HS-27A (cell line): Measurements from ENCODE around the gene SPPL2B.

Experiments used
- DNase-seq: peaks from one replicate; pipeline ENCODE4 v3.0.0-alpha.2; 2012; ENCODE audit warnings: low read depth, missing footprints

Gene SPPL2B

GRCh38 chr19:2356036-2356646 is 27.7 kb downstream of the SPPL2B start:
- DNase-seq = no peak

DNA sequence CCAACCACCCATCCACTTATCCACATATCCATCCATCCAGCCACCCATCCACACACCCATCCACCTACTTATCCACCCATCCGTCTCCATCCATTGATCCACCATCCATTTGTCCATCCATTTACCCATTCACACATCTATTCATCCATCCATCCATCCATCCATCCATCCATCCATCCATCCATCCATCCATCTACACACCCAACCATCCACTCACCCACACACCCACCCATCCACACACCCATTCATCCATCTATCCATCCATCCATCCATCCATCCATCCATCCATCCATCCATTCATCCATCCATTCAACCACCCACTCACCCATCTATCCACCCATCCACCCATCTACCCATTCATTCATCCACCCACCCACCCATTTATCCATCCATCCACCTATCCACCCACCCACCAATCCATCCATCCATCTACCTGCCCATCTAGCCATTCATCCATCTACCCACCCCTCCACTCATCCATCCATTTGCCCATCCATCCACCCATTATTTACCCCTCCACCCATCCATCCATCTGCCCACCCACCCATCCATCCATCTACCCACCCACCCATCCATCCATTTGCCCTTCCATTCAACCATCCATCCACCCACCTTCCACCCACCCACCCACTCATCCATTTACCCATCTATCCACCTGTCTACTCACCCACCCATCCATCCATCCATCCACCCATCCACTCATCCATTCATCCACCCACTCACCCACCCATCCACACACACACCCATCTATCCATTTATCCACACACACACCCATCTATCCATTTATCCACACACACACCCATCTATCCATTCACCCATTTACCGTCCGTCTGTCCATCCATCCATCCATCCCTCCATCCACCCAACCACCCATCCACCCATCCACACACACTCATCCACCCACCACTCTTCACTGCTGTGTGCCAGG is 29.1 kb downstream of the SPPL2B start:
- no peak for DNase-seq

DNA sequence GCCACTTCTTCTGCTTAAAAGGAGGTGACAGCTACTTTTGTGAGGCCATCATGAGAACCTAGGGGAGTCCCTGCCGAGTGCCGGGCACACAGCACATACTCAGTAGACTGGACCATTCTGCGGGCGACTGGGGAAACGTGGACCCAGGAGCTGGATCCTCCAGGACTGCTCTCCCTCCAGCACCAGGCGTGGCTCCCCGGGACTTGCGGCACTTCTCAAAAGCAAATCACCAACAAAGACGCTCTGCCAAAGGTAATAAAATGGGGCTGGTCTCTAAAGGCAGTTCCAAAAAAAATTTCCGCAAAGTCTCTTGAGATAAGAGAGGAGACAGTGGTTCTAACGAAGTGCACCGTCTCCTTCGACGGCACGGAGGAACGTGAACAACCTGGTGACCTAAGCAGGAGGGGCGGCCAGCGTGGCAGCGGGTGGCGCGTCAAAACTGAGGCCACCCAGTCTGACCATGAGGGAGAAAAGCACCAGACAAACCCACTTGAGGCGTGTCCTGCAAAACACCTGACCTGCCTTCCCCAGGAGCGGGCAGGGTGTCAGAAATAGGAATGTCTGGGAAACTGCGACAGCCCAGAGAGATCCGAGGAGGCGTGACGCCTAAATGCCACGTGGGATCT is 30.2 kb downstream of the SPPL2B start:
- no peak for DNase-seq

DNA sequence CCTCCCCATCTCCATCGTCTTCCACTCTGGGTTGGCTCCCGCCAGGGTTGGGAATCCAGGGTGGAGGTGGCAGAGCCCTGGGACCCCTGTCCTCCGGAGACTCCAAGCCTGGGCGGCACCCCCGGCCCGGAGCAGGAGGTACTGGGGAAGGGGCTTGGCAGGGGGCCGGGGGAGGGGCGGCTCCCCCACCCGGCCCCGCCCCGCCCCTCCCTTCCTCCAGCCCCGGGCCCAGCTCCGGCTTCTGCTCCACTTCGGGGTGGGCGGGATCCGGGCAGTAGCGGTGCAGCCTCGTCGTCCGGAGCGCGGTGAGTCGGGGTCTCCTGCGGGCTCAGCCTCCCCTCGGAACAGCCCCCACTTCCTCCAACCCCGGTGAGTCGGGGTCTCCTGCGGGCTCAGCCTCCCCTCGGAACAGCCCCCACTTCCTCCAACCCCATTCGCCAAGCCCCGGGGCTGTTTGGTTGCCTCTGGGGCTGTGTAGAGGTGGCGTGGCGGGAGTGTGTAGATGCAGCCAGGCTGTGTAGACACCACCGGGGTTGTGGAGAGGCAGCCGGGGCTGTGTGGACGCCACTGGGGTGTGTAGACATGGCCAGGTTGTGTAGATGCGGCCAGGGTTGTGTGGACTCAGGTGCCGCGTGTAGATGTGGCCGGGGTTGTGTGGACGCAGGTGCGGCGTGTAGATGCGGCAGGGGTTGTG is 31.7 kb downstream of the SPPL2B start, which contains the start of gene TMPRSS9:
TMPRSS9 (plus strand) TSS at position 274 of the 694 bp plus-strand sequence. CDS start 29,521 bp downstream, outside the sequence.
- DNase-seq = no peak

- DNase-seq = no peak
Observed at GRCh38 chr19:2360833-2361232, 32.3 kb downstream of the SPPL2B start.

DNA sequence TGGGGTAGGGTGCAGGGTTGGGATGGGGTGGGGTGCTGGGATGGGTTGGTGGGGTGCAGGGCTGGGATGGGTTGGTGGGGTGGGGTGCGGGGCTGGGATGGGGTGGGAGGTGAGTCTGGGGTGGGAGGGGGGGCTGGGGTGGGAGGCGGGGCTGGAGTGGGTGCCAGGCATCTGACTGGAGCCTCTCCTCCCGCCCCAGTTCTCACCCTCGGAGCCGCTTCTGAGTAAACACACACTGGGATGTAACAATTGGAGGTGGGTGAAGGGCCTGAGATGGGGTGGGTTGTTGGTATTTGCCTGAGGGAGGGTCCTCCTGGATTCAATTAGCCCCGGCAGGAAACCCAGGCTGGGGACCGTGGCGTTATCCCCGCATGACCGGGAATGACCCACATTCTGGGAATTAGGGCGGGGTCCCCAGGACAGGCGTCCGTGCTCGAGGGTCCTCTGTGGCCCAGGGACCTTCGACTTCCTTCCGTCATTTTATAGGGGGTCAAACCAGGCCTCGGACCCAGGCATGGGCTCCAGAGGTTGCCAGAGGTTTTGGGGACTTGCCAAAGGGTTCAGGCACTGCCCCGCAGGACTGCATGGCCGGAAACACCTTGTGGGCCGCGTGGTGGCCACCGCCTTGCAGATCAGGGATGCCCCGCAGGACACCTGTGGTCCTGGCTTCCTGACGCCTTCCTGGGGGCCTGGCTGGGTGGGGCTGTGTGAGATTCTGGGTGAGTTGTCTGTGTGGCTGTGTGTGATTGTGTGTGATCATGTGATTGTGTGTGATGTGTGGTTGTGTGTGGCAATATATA is 33.0 kb downstream of the SPPL2B start:
- no peak for DNase-seq

DNA sequence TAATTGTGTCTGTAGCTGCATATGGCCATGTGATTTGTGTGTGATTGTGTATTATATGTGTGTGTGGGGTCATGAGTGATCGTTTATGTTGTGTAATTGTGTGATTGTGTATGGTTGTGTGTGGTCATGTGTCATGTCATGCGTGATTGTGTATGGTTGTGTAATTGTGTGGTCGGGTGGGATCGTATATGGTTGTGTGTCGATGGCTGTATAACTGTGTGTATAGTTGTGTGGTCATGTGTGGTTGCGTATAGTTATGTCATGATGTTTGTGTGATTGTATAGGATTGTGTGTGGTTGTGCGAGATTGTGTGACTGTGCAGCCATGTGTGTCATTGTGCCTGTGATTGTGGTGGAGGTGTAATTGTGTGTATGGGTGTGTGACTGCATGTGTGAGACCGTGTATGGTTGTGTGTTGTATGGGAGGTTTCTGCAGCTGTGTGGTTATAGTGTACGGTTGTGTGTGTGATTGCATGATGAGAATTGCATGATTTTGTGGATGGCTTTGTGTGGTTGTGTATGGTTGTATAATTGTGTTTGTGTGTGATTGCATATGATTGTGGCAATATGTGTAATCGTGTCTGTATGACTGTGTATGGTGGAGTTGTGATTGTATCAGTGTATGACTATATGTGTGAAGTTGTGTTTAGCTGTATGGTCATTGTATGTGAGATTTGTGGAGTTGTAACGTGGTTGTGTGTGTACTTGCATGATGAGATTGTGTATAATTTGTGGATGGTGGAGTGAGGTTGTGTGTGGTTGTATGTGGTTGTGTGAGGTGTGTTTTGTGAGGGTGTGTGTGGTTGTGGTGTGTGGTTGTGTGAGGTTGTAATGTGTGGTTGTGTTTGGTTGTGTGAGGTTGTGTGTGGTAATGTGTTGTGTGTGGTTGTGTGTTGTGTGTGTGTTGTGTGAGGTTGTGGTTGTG is 33.8 kb downstream of the SPPL2B start:
- DNase-seq = no peak

DNA sequence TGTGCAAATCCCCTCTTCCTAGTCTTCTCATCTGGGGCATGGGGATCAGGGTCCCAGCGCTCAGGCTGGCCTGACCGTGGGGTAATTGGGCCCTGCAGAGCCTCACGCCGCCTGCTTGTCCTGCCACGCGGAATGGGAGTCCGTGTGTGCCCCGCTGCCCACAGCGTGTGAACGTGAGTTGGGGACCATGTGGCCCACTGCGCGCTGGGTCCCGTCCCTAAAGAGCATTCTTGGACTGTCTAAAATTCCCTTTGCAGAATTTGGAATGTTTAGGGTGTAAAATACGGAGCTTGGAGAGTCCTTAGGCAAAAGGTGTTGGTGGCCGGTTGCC is 34.5 kb downstream of the SPPL2B start:
- DNase-seq = no peak

DNA sequence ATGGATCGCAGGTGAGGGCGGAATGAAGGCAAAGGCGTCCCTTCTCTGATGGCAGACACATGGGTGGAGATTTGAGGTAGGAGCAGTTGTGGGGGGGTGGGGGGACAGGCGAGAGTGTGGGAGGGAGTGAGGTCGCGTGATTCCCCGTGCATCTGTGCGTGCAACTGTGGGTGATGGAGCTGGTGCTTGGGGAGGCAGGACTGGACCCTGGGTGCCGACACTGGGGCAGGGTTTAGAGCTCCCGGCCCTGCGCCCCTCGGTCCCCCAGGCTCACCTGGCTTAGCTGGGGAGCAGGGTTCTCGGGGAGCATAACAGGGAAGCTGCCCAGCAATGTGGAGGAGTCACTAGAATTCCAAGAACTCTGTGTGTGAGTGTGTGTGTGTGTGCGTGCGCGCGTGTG is 34.9 kb downstream of the SPPL2B start:
- DNase-seq = no peak

- DNase-seq = no peak
Observed at GRCh38 chr19:2365201-2365970, 36.9 kb downstream of the SPPL2B start.

DNA sequence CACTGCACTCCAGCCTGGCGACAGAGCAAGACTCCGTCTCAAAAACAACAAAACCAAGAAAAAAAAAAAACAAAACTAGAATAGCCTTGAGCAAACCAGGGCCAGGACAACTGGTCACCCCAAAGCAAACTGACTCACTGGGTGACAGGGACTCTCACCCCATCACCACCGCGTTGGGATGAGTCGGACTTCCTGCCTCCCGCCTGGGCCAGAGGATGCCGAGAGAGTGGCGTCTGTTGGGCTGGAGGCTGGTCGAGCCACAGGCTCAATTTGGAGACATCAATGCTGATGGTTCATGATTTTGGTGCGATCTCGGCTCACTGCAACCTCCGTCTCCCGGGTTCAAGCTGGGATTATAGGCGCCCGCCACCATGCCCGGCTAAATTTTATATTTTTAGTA is 43.2 kb downstream of the SPPL2B start:
- no peak for DNase-seq

DNA sequence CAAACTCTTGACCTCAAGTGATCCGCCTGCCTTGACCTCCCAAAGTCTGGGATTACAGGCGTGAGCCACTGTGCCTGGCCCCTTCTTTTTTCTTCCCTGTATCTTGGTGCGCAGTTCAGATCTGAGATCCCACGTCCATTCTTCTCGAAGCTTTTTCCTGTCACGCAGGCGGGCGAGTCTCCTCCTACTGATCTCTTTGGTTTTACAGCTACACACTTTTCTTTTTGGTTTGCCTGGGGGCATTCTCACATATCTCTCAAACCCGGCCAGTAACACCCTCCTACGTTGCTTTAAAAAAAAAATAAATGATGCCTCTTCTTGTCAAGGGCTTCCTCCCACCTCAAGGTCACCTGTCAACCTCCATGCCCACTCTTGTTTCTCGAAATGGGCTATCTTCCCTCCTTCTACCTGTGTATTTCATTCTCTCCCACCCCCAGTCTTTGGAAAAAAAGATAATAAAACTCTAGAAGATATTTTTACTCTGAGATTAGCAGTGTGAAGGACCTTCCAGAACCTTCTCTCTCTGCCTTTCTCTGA is 43.7 kb downstream of the SPPL2B start:
- no peak for DNase-seq

- no peak for DNase-seq
Observed at GRCh38 chr19:2374808-2375207, 46.3 kb downstream of the SPPL2B start.

- no peak for DNase-seq
Observed at GRCh38 chr19:2375353-2376121, 47.1 kb downstream of the SPPL2B start.

GRCh38 chr19:2376784-2377519 is 48.5 kb downstream of the SPPL2B start:
- DNase-seq = no peak

DNA sequence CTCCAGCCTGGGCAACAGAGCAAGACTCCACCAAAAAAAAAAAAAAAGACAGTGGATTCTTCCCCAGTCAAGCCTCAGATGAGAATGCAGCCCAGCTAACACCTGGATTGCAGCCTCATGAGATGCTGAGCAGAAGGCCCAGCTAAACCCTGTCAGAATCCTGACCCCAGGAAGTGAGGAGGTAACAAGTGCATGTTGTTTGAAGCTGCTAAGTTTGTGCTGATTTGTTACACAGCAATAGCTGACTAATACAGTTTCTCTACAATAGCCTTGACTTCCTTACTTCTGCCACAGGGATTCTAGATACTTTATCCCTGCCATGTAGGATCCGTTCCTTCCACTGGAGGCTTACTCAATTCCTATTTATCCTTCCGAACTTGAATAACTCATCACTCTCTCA is 52.1 kb downstream of the SPPL2B start:
- no peak for DNase-seq

DNA sequence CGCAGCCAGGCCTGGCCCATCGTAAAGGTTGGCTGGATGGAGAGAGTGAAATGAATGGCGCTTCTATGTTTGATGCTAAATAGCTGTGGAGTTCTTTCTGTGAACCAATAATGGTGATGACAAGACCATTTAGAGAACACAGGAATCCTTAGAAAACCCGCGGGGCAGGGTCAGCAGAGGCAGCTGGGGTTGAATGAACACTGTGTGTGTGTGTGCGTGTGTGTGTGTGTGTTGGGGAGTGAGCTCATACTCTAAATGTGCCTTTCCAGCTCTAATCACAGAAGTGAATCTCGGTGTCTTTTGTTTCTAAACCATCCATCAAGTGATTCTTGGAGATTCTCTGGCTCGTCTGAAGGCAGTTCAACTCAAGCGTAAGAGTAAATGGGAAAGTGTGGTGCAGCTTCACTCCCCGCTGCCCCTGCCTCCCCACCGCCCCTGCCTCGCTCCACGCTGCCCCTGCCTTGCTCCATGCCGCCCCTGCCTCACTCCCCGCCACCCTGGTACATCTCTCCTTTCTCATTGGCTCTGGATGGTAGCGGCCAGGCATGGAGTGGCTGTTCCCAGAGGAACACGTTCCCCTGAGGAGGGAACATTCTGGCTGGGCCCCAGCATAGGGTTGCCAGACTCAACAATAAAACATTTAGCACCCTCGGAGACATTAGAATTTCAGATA is 52.8 kb downstream of the SPPL2B start:
- no peak for DNase-seq
